DND-41 (cell line): ENCODE results near the gene PXT1.

Experiments
- ATAC-seq: fragments of 200-7000 bp; cut with Tn5 transposase; 3 replicates; pipeline ENCODE4 v1.9.1; 2021; ENCODE audit warnings: low read depth; ENCODE audit not compliant: insufficient read depth
- DNase-seq: peaks from one replicate; pipeline ENCODE4 v3.0.0-alpha.2; 2020
- H2AFZ ChIP-seq: 2 replicates; pipeline ENCODE4 v1.6.0; 2012; ENCODE audit warnings: low read depth, low read length
- H3K27ac ChIP-seq: 2 replicates; pipeline ENCODE4 v1.5.1; 2012; ENCODE audit warnings: low read length, inconsistent platforms
- H3K27me3 ChIP-seq: fragments of 200-600 bp; sonication (generic); 2 replicates; pipeline ENCODE4 v1.6.0; 2012; ENCODE audit warnings: low read length, mild to moderate bottlenecking, inconsistent platforms; ENCODE audit not compliant: insufficient read depth, poor library complexity
- H3K36me3 ChIP-seq: 2 replicates; pipeline ENCODE4 v1.5.1; 2012; ENCODE audit warnings: low read length, inconsistent platforms; ENCODE audit not compliant: insufficient read depth
- H3K4me1 ChIP-seq: 2 replicates; pipeline ENCODE4 v1.5.1; 2012; ENCODE audit warnings: mild to moderate bottlenecking, low read length; ENCODE audit not compliant: insufficient read depth
- H3K4me2 ChIP-seq: 2 replicates; pipeline ENCODE4 v1.6.0; 2012; ENCODE audit warnings: mild to moderate bottlenecking, moderate library complexity, low read length, inconsistent platforms; ENCODE audit not compliant: insufficient read depth
- H3K4me3 ChIP-seq, 2 experiments: fragments of 200-600 bp in 1 of 2; shearing (Covaris generic) in 1 of 2; 2 replicates each; pipeline ENCODE4 v1.5.1; 2012 to 2016; ENCODE audit warnings: inconsistent platforms in 2 of 2, low read length in 2 of 2, mild to moderate bottlenecking in 2 of 2, low read depth in 1 of 2, moderate library complexity in 1 of 2
- H3K79me2 ChIP-seq: 2 replicates; pipeline ENCODE4 v1.6.0; 2012; ENCODE audit warnings: low read length, inconsistent platforms; ENCODE audit not compliant: insufficient read depth
- H3K9ac ChIP-seq: 2 replicates; pipeline ENCODE4 v1.6.0; 2012; ENCODE audit warnings: low read depth, mild to moderate bottlenecking, inconsistent platforms, low read length, moderate library complexity
- H3K9me3 ChIP-seq: 2 replicates; pipeline ENCODE4 v1.5.1; 2012; ENCODE audit warnings: low read length, moderate library complexity, mild to moderate bottlenecking, inconsistent platforms; ENCODE audit not compliant: insufficient read depth, severe bottlenecking
- H4K20me1 ChIP-seq: 2 replicates; pipeline ENCODE4 v1.6.0; 2012; ENCODE audit warnings: low read length; ENCODE audit not compliant: insufficient read depth
- CTCF ChIP-seq: IDR thresholded peaks from 2 replicates; pipeline ENCODE4 v1.5.1; 2012; ENCODE audit warnings: borderline replicate concordance, low read length, moderate library complexity, mild to moderate bottlenecking; ENCODE audit not compliant: poor library complexity, severe bottlenecking; ENCODE audit errors: extremely low read depth
- EZH2 ChIP-seq: IDR thresholded peaks from 3 replicates; pipeline ENCODE4 v1.6.1; 2012; ENCODE audit warnings: borderline replicate concordance, low read depth, mild to moderate bottlenecking, moderate library complexity, low read length, inconsistent platforms; ENCODE audit not compliant: severe bottlenecking

The PXT1 gene

GRCh38 chr6:36345681-36346466 lies 96.8 kb downstream of the PXT1 start:
- Histone ChIP-seq H3K27me3 (peaks cover 3% of the 10 kb centered on the region), H3K4me3 (no peak overlapping the region), H3K9me3 (no peaks in the 10 kb centered on the region), H3K4me2 (no peak overlapping the region), H3K4me1 (no peaks in the 10 kb centered on the region), H4K20me1 (no peaks in the 10 kb centered on the region), H3K36me3 (no peaks in the 10 kb centered on the region), H3K27ac (no peak overlapping the region), H2AFZ (no peak overlapping the region), H3K79me2 (no peaks in the 10 kb centered on the region), H3K9ac (no peak overlapping the region)
- TF ChIP-seq CTCF (no peak), EZH2 (no peak)
- DNase-seq, result no peak
- ATAC-seq, result no peak

- TF ChIP-seq EZH2 (no peak), CTCF (no peak)
- no peaks in the 10 kb centered on the region for H3K4me1 ChIP-seq
- no peak for DNase-seq
Observed at GRCh38 chr6:36343109-36343680, 99.5 kb downstream of the PXT1 start.

GRCh38 chr6:36340618-36341454 lies 101.8 kb downstream of the PXT1 start:
- Histone ChIP-seq H4K20me1 (peaks cover 3% of the 10 kb centered on the region; the same call in 1 of the 2 replicates), H3K79me2 (no peaks in the 10 kb centered on the region), H3K9ac (no peak overlapping the region), H3K4me1 (no peaks in the 10 kb centered on the region), H3K4me2 (no peak overlapping the region), H3K9me3 (no peaks in the 10 kb centered on the region), H3K27ac (no peak overlapping the region), H3K27me3 (peaks cover 7% of the 10 kb centered on the region), H2AFZ (no peak overlapping the region), H3K36me3 (no peaks in the 10 kb centered on the region), H3K4me3 (no peak overlapping the region)
- TF ChIP-seq EZH2, result no peak
- peak; percentile 82 for TF ChIP-seq CTCF
- DNase-seq, result peak; percentile 46
- peak; percentile 66; the same call in 2 of the 3 replicates for ATAC-seq

More at GRCh38 chr6:36343109-36343680, 99.5 kb downstream of the PXT1 start:
- H3K79me2 ChIP-seq, result no peaks in the 10 kb centered on the region
- no peaks in the 10 kb centered on the region for H3K9me3 ChIP-seq
- H2AFZ ChIP-seq, result no peak overlapping the region
- no peak overlapping the region for H3K9ac ChIP-seq
- peaks cover 3% of the 10 kb centered on the region; the same call in 1 of the 2 replicates for H4K20me1 ChIP-seq
- no peak overlapping the region for H3K4me2 ChIP-seq
- peaks cover 7% of the 10 kb centered on the region for H3K27me3 ChIP-seq
- H3K27ac ChIP-seq, result no peak overlapping the region
- ATAC-seq, result no peak
- H3K4me3 ChIP-seq, result no peak overlapping the region
- no peaks in the 10 kb centered on the region for H3K36me3 ChIP-seq
